AML-193 (cell line): Measurements from ENCODE around the gene AGBL4.
A peak's percentile ranks its signal among the peaks of the same experiment; 100 is the strongest.

ENCODE experiments used
- DNase-seq, 2 experiments: peaks; one replicate each; lab custom pipeline; 2025; lab: John Stamatoyannopoulos, UW

Gene AGBL4

GRCh38 chr1:48680411-48681035 lies 1343.2 kb downstream of the AGBL4 start:
- DNase-seq: no peak

- no peak for DNase-seq
These were observed 1343.9 kb downstream of the AGBL4 start for GRCh38 chr1:48679859-48680258.

- DNase-seq: no peak
These were observed 1344.8 kb downstream of the AGBL4 start for GRCh38 chr1:48678710-48679505.

- DNase-seq: peak; percentile 56 to 57
These were observed 1346.2 kb downstream of the AGBL4 start for GRCh38 chr1:48677306-48678287.

- no peak for DNase-seq
These were observed 1346.9 kb downstream of the AGBL4 start for GRCh38 chr1:48676822-48677221.

GRCh38 chr1:48676376-48676775 lies 1347.4 kb downstream of the AGBL4 start:
- no peak for DNase-seq

GRCh38 chr1:48675251-48675650 lies 1348.5 kb downstream of the AGBL4 start:
- no peak for DNase-seq

GRCh38 chr1:48674641-48675040 lies 1349.1 kb downstream of the AGBL4 start:
- no peak for DNase-seq

- no peak for DNase-seq
These were observed 1350.2 kb downstream of the AGBL4 start for GRCh38 chr1:48673332-48674105.

- peak; percentile 23 to 25 for DNase-seq
These were observed 1352.2 kb downstream of the AGBL4 start for GRCh38 chr1:48671578-48671977.

GRCh38 chr1:48670234-48671020 lies 1353.3 kb downstream of the AGBL4 start:
- DNase-seq: no peak

- no peak for DNase-seq
These were observed 1355.4 kb downstream of the AGBL4 start for GRCh38 chr1:48668339-48668738.

GRCh38 chr1:48667782-48668181 lies 1356.0 kb downstream of the AGBL4 start:
- DNase-seq: no peak

- DNase-seq: no peak
These were observed 1357.9 kb downstream of the AGBL4 start for GRCh38 chr1:48665708-48666407.

- DNase-seq: peak; percentile 64 to 70
These were observed 1361.9 kb downstream of the AGBL4 start for GRCh38 chr1:48661726-48662463.

GRCh38 chr1:48659801-48660200 lies 1364.0 kb downstream of the AGBL4 start:
- no peak for DNase-seq

- DNase-seq: no peak
These were observed 1366.3 kb downstream of the AGBL4 start for GRCh38 chr1:48657413-48657812.

GRCh38 chr1:48654606-48655210 lies 1369.0 kb downstream of the AGBL4 start:
- no peak for DNase-seq

GRCh38 chr1:48652334-48652733 lies 1371.4 kb downstream of the AGBL4 start:
- DNase-seq: no peak
